Measurements from ENCODE around the gene TMEM101.

TMEM101 gene

GRCh38 chr17:44029736-44030135 is 15.0 kb upstream of the TMEM101 start:
- no peak for TF ChIP-seq FOXP2 (optimal IDR thresholded peaks at IDR 0.05; ENCODE audit: borderline replicate concordance, extremely low read depth, extremely low read length, insufficient read depth)

GRCh38 chr17:44024853-44025252 is 10.1 kb upstream of the TMEM101 start:
- TF ChIP-seq, protein P1, sequence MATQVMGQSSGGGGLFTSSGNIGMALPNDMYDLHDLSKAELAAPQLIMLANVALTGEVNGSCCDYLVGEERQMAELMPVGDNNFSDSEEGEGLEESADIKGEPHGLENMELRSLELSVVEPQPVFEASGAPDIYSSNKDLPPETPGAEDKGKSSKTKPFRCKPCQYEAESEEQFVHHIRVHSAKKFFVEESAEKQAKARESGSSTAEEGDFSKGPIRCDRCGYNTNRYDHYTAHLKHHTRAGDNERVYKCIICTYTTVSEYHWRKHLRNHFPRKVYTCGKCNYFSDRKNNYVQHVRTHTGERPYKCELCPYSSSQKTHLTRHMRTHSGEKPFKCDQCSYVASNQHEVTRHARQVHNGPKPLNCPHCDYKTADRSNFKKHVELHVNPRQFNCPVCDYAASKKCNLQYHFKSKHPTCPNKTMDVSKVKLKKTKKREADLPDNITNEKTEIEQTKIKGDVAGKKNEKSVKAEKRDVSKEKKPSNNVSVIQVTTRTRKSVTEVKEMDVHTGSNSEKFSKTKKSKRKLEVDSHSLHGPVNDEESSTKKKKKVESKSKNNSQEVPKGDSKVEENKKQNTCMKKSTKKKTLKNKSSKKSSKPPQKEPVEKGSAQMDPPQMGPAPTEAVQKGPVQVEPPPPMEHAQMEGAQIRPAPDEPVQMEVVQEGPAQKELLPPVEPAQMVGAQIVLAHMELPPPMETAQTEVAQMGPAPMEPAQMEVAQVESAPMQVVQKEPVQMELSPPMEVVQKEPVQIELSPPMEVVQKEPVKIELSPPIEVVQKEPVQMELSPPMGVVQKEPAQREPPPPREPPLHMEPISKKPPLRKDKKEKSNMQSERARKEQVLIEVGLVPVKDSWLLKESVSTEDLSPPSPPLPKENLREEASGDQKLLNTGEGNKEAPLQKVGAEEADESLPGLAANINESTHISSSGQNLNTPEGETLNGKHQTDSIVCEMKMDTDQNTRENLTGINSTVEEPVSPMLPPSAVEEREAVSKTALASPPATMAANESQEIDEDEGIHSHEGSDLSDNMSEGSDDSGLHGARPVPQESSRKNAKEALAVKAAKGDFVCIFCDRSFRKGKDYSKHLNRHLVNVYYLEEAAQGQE (IDR thresholded peaks at IDR 0.05; ENCODE audit: insufficient read depth in 1 of 2, low read depth in 2 of 2, low read length in 2 of 2), result no peak
- TF ChIP-seq FOXP2 (optimal IDR thresholded peaks at IDR 0.05; ENCODE audit: borderline replicate concordance, extremely low read depth, extremely low read length, insufficient read depth), result no peak
- no peak for TF ChIP-seq TAF1 (IDR thresholded peaks at IDR 0.05; ENCODE audit: borderline replicate concordance, insufficient read depth, low read length)
- TF ChIP-seq POLR2AphosphoS5 (IDR thresholded peaks at IDR 0.05; ENCODE audit: low read depth, low read length), result no peak; the same call in 1 of the 2 replicates
- no peak for TF ChIP-seq SIN3A (IDR thresholded peaks at IDR 0.05; ENCODE audit: borderline replicate concordance, insufficient read depth, low read length)

GRCh38 chr17:44024271-44024663 is 9.5 kb upstream of the TMEM101 start:
- TF ChIP-seq FOXP2 (optimal IDR thresholded peaks at IDR 0.05; ENCODE audit: borderline replicate concordance, extremely low read depth, extremely low read length, insufficient read depth) (no peak), POLR2AphosphoS5 (IDR thresholded peaks at IDR 0.05; ENCODE audit: low read depth, low read length) (no peak), TAF1 (IDR thresholded peaks at IDR 0.05; ENCODE audit: borderline replicate concordance, insufficient read depth, low read length) (no peak), SIN3A (IDR thresholded peaks at IDR 0.05; ENCODE audit: borderline replicate concordance, insufficient read depth, low read length) (no peak)
- TF ChIP-seq, protein P1 (IDR thresholded peaks at IDR 0.05; ENCODE audit: insufficient read depth in 1 of 2, low read depth in 2 of 2, low read length in 2 of 2), result no peak

DNA sequence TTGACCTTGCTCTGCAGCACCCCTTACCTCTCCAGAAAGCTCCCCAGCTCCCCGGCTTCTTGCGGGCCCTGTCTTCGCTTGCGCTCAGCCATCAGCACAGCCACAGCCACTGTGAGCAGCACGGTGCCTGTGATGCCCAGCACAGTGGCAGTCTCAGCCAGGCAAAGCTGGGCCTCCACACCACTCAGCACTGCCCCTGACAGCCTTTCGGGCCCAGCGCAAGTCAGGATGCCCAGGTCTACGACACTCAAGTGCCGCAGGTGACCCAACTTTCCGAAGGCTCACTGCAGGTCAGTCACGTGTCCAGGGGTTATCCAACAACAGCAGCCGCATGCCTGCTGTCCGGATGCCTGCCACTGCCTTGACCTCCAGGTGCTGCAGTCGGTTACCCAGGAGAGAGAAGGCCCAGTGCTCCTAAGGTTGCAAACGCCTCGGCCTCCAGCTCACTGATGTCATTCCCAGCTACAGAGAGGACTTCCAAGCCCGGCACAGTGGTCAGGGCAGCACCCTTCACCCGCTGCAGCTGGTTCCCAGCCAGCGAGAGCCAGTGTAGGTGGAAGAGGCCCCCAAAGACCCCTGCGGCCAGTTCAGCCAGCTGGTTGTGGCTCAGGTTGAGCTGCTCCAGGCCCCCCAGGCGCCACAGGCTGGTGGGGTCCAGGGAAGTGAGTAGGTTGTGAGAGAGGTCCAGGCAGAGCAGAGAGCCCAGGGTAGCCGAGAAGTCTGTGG is 8.9 kb upstream of the TMEM101 start:
- TF ChIP-seq, protein P1 (IDR thresholded peaks at IDR 0.05; ENCODE audit: insufficient read depth in 1 of 2, low read depth in 2 of 2, low read length in 2 of 2), result no peak
- TF ChIP-seq SIN3A (IDR thresholded peaks at IDR 0.05; ENCODE audit: borderline replicate concordance, insufficient read depth, low read length) (no peak), POLR2AphosphoS5 (IDR thresholded peaks at IDR 0.05; ENCODE audit: low read depth, low read length) (no peak), FOXP2 (optimal IDR thresholded peaks at IDR 0.05; ENCODE audit: borderline replicate concordance, extremely low read depth, extremely low read length, insufficient read depth) (no peak), TAF1 (IDR thresholded peaks at IDR 0.05; ENCODE audit: borderline replicate concordance, insufficient read depth, low read length) (no peak)

GRCh38 chr17:44022246-44022645 is 7.5 kb upstream of the TMEM101 start:
- TF ChIP-seq FOXP2 (optimal IDR thresholded peaks at IDR 0.05; ENCODE audit: borderline replicate concordance, extremely low read depth, extremely low read length, insufficient read depth) (no peak), POLR2AphosphoS5 (IDR thresholded peaks at IDR 0.05; ENCODE audit: low read depth, low read length) (no peak), TAF1 (IDR thresholded peaks at IDR 0.05; ENCODE audit: borderline replicate concordance, insufficient read depth, low read length) (no peak), SIN3A (IDR thresholded peaks at IDR 0.05; ENCODE audit: borderline replicate concordance, insufficient read depth, low read length) (no peak)
- TF ChIP-seq, protein P1 (IDR thresholded peaks at IDR 0.05; ENCODE audit: insufficient read depth in 1 of 2, low read depth in 2 of 2, low read length in 2 of 2), result no peak
